Endodermal cell (in vitro differentiated cells): ENCODE measurements around the gene FRYL. TPM values are rescaled to one million over a fixed set of nuclear protein-coding genes. Genes with fewer than 3 reads are reported as not detected.

Source experiments
- DNase-seq: peaks from one replicate; pipeline ENCODE4 v3.0.0-alpha.2; 2017
- H3K27ac ChIP-seq: 2 replicates; pipeline ENCODE4 v1.5.1; 2013; ENCODE audit warnings: mild to moderate bottlenecking, low read depth, low read length, moderate library complexity
- H3K27me3 ChIP-seq: 2 replicates; pipeline ENCODE4 v1.6.1; 2013; ENCODE audit warnings: mild to moderate bottlenecking, low read length, moderate library complexity; ENCODE audit not compliant: insufficient read depth, control insufficient read depth, poor library complexity, severe bottlenecking
- H3K36me3 ChIP-seq: 2 replicates; pipeline ENCODE4 v1.7.0; 2013; ENCODE audit warnings: mild to moderate bottlenecking, low read length, moderate library complexity; ENCODE audit not compliant: control insufficient read depth, insufficient read depth
- H3K4me1 ChIP-seq: one replicate; pipeline ENCODE4 v1.7.0; 2013; ENCODE audit warnings: low read length; ENCODE audit not compliant: control insufficient read depth, insufficient read depth
- H3K4me3 ChIP-seq: 2 replicates; pipeline ENCODE4 v1.5.1; 2013; ENCODE audit warnings: mild to moderate bottlenecking, low read length, moderate library complexity
- H3K9ac ChIP-seq: 2 replicates; pipeline ENCODE4 v1.6.1; 2013; ENCODE audit warnings: mild to moderate bottlenecking, low read length, moderate library complexity; ENCODE audit not compliant: poor library complexity, severe bottlenecking; ENCODE audit errors: extremely low read depth
- H3K9me3 ChIP-seq: 2 replicates; pipeline ENCODE4 v1.6.1; 2013; ENCODE audit warnings: mild to moderate bottlenecking, low read length, moderate library complexity; ENCODE audit not compliant: control insufficient read depth
- H3K27ac Mint-ChIP-seq: 2 replicates; pipeline ENCODE4 v1.8.0; 2020; ENCODE audit warnings: mixed read lengths
- H3K27me3 Mint-ChIP-seq: 2 replicates; pipeline ENCODE4 v1.8.0; 2021; ENCODE audit warnings: mild to moderate bottlenecking, mixed read lengths; ENCODE audit not compliant: insufficient read depth
- H3K36me3 Mint-ChIP-seq: 2 replicates; pipeline ENCODE4 v1.8.0; 2020; ENCODE audit warnings: low read depth, mixed read lengths
- H3K4me1 Mint-ChIP-seq: 2 replicates; pipeline ENCODE4 v1.8.0; 2020; ENCODE audit warnings: mixed read lengths
- H3K4me3 Mint-ChIP-seq: 2 replicates; pipeline ENCODE4 v1.8.0; 2020; ENCODE audit warnings: mild to moderate bottlenecking, moderate library complexity, mixed read lengths
- H3K9me3 Mint-ChIP-seq: 2 replicates; pipeline ENCODE4 v1.8.0; 2020; ENCODE audit warnings: mild to moderate bottlenecking, mixed read lengths
- WGBS, 2 experiments: methylation state at CpG; one replicate each; pipeline versions ENCODE4 v1.1.5 to v1.1.7; 2013; ENCODE audit warnings: missing lambda C conversion rate in 2 of 2, mixed read lengths in 1 of 2; ENCODE audit not compliant: insufficient coverage in 1 of 2, insufficient read length in 1 of 2; 5-methylcytosine and 5-hydroxymethylcytosine counted together
- total RNA-seq, 2 donors: library from RNA; stranded (reverse); fragmentation: NEBNext Ultra II Directional in 1 of 2; extraction: Animal tissue kit (Norgen Biotek cat#: 25700) in 1 of 2; gene quantifications; 2 replicates in 1 of 2; 3 replicates in 1 of 2; pipeline ENCODE4 v1.2.1, GENCODE V29; 2021
- TF ChIP-seq, protein P1 (sequence below): fragments of 200-600 bp; sonication (generic); conservative IDR thresholded peaks from 2 replicates; pipeline ENCODE4 v1.5.0; 2021; ENCODE audit warnings: antibody characterized with exemption, mild to moderate bottlenecking

The FRYL gene
- total RNA-seq, 2 donors from 2014 or later: 56.5 to 62.6 TPM

DNA sequence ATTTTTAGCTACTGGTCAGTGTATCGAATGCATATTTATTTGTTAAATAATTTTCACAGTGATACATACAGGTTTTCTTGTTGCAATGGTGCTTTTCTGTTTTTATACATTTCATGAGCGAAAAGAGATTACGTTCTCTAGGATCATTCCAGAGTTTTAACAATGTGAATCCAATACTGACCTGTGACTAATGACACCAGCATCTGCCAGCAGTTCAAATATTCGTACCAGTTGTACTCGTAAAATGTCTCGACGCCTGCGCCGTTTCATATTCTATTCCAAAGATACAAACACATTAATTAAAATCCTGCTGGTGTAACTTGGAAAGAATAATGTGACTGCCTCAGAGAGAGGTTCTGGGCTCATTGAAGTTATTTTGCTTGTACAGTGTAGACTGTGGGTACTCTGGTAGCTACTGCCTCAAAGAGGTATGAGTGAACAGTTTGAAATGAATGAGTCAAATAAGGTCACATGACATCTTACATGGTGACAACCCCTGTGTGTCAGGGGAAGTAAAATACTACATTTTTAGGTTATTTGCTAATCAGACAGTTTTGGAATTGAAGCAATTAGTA lies 209.3 kb downstream of the FRYL start:
- no peak for DNase-seq
- Histone ChIP-seq H3K9me3 (no peaks in the 10 kb centered on the region), H3K9ac (no peak overlapping the region), H3K36me3 (peaks cover 79% of the 10 kb centered on the region), H3K27me3 (no peaks in the 10 kb centered on the region), H3K27ac (no peak overlapping the region), H3K4me3 (no peak overlapping the region), H3K4me1 (no peaks in the 10 kb centered on the region)
- Mint-ChIP-seq H3K9me3 (no peaks in the 10 kb centered on the region), H3K36me3 (peaks cover 66% of the 10 kb centered on the region), H3K27ac (no peak overlapping the region), H3K4me1 (no peaks in the 10 kb centered on the region), H3K4me3 (no peak overlapping the region), H3K27me3 (no peaks in the 10 kb centered on the region)
- TF ChIP-seq, protein P1, sequence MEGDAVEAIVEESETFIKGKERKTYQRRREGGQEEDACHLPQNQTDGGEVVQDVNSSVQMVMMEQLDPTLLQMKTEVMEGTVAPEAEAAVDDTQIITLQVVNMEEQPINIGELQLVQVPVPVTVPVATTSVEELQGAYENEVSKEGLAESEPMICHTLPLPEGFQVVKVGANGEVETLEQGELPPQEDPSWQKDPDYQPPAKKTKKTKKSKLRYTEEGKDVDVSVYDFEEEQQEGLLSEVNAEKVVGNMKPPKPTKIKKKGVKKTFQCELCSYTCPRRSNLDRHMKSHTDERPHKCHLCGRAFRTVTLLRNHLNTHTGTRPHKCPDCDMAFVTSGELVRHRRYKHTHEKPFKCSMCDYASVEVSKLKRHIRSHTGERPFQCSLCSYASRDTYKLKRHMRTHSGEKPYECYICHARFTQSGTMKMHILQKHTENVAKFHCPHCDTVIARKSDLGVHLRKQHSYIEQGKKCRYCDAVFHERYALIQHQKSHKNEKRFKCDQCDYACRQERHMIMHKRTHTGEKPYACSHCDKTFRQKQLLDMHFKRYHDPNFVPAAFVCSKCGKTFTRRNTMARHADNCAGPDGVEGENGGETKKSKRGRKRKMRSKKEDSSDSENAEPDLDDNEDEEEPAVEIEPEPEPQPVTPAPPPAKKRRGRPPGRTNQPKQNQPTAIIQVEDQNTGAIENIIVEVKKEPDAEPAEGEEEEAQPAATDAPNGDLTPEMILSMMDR: no peak
- 93 to 95% methylated on average over 2 to 9 of the region's 9 CpGs for WGBS, 2 experiments

DNA sequence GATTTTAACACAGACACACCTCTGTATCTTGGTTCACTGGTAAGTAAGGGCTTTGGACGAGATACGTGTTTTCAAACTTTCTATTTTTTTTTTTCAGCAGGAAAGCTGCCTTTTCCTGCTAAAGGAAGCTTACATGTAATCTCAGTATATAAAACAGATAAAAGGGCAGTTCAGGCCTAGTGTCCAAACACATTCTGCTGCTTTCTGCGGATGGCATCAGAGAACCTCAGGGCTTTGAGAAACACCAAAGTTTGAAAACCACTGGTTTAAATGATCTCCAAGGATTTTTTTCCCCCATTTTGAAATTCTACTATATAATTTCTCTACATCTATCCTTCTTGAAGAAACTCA lies 214.1 kb downstream of the FRYL start:
- Mint-ChIP-seq H3K27me3 (no peaks in the 10 kb centered on the region), H3K36me3 (peaks cover 55% of the 10 kb centered on the region), H3K27ac (no peak overlapping the region), H3K4me1 (no peaks in the 10 kb centered on the region), H3K9me3 (no peaks in the 10 kb centered on the region), H3K4me3 (no peak overlapping the region)
- TF ChIP-seq, protein P1: no peak
- no peaks in the 10 kb centered on the region for H3K27me3 ChIP-seq
- WGBS, 2 experiments: 50 to 74% methylated on average over 1 to 3 of the region's 3 CpGs
- no peaks in the 10 kb centered on the region for H3K4me1 ChIP-seq
- no peak overlapping the region for H3K27ac ChIP-seq
- DNase-seq: no peak
- H3K36me3 ChIP-seq: peaks cover 87% of the 10 kb centered on the region
- no peaks in the 10 kb centered on the region for H3K9me3 ChIP-seq
- no peak overlapping the region for H3K4me3 ChIP-seq
- H3K9ac ChIP-seq: no peak overlapping the region

DNA sequence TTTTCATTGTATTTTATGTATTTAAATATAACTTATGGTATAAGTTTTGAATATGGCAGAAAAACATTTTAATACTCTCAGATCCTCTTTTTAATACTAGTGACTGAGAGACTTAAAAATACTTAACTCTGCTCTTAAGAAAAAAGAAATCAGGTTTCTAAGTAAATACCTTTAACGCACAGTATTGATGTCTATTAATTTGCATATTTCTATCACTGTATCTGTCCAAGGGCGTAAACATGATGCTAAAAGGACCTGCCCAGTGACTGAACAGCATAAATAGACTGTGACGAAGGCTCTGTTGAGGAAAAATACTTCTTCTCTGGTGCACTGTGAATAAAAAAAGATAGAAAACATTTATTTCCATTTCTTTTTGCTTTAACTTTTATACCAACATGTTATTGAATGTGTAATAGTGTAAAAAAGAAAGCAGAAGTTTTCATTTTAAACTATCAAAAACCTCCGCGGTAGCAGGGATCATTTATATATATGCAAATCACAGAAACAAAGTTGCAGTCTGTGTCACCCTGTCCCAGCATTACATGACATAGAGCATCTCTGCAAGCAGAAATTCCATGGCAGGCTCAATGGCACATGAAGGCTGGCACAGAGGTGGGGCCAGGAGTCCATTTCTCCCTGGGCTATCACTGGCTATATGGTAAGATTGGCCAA lies 214.6 kb downstream of the FRYL start:
- Mint-ChIP-seq H3K27ac (no peak overlapping the region), H3K9me3 (no peaks in the 10 kb centered on the region), H3K36me3 (peaks cover 56% of the 10 kb centered on the region), H3K4me3 (no peak overlapping the region), H3K27me3 (no peaks in the 10 kb centered on the region), H3K4me1 (no peaks in the 10 kb centered on the region)
- TF ChIP-seq, protein P1: no peak
- Histone ChIP-seq H3K4me3 (no peak overlapping the region), H3K27ac (no peak overlapping the region), H3K9ac (no peak overlapping the region), H3K9me3 (no peaks in the 10 kb centered on the region), H3K4me1 (no peaks in the 10 kb centered on the region), H3K27me3 (no peaks in the 10 kb centered on the region), H3K36me3 (peaks cover 87% of the 10 kb centered on the region)
- WGBS, 2 experiments: 98 to 100% methylated on average over 2 to 5 of the region's 5 CpGs
- no peak for DNase-seq
